Lower lobe of right lung (tissue), 2 donors: Measurements from ENCODE around the gene PLAC9. TPM values are rescaled to one million over a fixed set of nuclear protein-coding genes. Genes with fewer than 3 reads are reported as not detected.
"Not testable (repeated sequence)": the region's sequence is repeated elsewhere in the genome, so short reads cannot be mapped to it uniquely, and the experiment has no call there.

ENCODE experiments used
- ATAC-seq, 2 donors: fragments of 200-7000 bp; cut with Tn5 transposase; one replicate each; pipeline ENCODE4 v1.9.1; 2020 to 2022; ENCODE audit warnings: mild to moderate bottlenecking in 2 of 2, moderate library complexity in 2 of 2
- DNase-seq: peaks from one replicate; pipeline ENCODE4 v3.0.0-alpha.2; 2020
- H3K27ac ChIP-seq: fragments of 200-600 bp; one replicate; pipeline ENCODE4 v1.8.0; 2022
- H3K27me3 ChIP-seq: fragments of 200-600 bp; one replicate; pipeline ENCODE4 v1.8.0; 2022; ENCODE audit warnings: low read depth
- H3K36me3 ChIP-seq: fragments of 200-600 bp; one replicate; pipeline ENCODE4 v1.8.0; 2022; ENCODE audit warnings: mild to moderate bottlenecking
- H3K4me1 ChIP-seq: fragments of 200-600 bp; one replicate; pipeline ENCODE4 v1.8.0; 2022
- H3K4me3 ChIP-seq: fragments of 200-600 bp; one replicate; pipeline ENCODE4 v1.8.0; 2022; ENCODE audit warnings: mild to moderate bottlenecking
- H3K9me3 ChIP-seq: fragments of 200-600 bp; one replicate; pipeline ENCODE4 v1.8.0; 2022
- intact Hi-C: fragments of 100-400 bp; cut with DNase I; formaldehyde crosslinking; loops from one replicate; pipeline ENCODE4 v1.11.0; 2022
- total RNA-seq: library from RNA; stranded (reverse); fragmentation: NEBNext Ultra II Directional; extraction: Animal tissue kit (Norgen Biotek cat#: 25700); gene quantifications from one replicate; pipeline ENCODE4 v1.2.1, GENCODE V29; 2021
- TF ChIP-seq, protein P1 (sequence below): fragments of 200-600 bp; IDR thresholded peaks from one replicate; pipeline ENCODE4 v1.8.0; 2022; ENCODE audit warnings: antibody characterized with exemption, mild to moderate bottlenecking
- donor health status: DM: no; HTN: yes; CAD: no; lungs with severe emphysema.

Gene PLAC9
- total RNA-seq, 1 donor from 2014 or later = 38.0 TPM

DNA sequence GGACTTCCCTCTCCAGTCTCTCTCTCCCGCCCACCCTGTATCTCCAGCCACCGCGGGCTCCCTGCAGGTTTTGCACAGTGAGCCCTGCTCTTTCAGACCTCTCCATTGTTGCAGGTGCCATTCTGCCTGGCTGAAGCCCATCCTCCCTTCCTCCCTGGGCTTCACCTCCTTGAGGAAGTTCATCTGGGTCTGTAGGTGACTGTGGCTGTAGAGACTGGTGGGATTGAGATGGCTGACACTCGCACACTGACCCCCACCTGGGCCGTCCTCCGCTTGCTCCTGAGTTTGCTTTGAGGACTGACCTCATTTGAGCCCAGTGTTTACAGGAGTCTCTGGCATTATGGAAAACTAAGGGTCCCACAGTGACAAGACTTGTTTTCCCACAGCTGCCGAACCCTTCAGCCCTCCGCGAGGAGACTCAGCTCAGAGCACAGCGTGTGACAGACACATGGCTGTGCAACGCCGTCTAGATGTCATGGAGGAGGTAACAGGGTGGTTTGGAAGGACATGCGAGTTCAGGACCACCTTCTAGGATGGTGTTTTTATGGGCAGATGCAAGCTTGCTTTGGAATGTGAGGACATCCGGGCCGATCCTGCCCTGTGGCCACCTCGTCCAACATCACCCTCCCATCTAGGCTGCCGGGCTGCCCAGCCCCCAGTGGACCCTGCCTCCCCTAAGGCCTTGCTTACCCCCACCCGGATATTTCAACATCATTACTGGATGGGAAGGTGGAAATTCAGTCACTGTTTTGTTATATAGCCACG, 9.3 kb downstream of the PLAC9 start:
- intact Hi-C loops = loop anchor here (10.0 kb wide), 1 partner anchor 63 kb away; the partner anchor contains the start of gene ANXA11
- Histone ChIP-seq H3K4me3 (no peak overlapping the region), H3K9me3 (no peaks in the 10 kb centered on the region), H3K27me3 (peaks cover 5% of the 10 kb centered on the region), H3K27ac (no peak overlapping the region), H3K4me1 (peaks cover 18% of the 10 kb centered on the region), H3K36me3 (no peaks in the 10 kb centered on the region)
- TF ChIP-seq, protein P1, sequence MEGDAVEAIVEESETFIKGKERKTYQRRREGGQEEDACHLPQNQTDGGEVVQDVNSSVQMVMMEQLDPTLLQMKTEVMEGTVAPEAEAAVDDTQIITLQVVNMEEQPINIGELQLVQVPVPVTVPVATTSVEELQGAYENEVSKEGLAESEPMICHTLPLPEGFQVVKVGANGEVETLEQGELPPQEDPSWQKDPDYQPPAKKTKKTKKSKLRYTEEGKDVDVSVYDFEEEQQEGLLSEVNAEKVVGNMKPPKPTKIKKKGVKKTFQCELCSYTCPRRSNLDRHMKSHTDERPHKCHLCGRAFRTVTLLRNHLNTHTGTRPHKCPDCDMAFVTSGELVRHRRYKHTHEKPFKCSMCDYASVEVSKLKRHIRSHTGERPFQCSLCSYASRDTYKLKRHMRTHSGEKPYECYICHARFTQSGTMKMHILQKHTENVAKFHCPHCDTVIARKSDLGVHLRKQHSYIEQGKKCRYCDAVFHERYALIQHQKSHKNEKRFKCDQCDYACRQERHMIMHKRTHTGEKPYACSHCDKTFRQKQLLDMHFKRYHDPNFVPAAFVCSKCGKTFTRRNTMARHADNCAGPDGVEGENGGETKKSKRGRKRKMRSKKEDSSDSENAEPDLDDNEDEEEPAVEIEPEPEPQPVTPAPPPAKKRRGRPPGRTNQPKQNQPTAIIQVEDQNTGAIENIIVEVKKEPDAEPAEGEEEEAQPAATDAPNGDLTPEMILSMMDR = no peak
- DNase-seq = no peak
- ATAC-seq = no peak

DNA sequence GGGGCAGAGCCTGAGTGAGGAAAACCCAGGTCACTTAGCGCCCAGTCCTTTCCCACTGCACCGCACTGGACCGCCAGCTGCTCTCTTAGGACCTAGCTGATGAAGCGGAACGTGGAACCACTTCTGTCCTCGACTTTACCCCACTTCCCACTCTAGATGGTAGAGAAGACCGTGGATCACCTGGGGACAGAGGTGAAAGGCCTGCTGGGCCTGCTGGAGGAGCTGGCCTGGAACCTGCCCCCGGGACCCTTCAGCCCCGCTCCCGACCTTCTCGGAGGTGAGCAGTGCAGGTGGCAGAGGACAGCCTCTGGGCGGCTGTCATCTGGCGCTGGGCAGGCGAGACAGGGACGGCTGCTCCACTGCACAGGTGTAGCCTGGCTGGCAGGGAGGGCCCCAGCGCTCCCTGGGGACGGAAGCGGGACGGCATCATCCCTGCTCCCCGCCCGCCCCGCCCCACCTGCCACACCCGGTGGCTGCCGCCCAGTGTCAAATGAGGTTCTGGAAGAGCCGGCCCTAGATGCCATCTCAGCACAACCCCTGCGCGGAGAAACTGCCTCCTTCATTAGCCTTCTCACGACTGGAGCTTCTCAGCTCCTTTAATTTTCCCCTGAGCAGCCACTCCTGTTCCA, 11.7 kb downstream of the PLAC9 start:
- Histone ChIP-seq H3K36me3 (no peaks in the 10 kb centered on the region), H3K27me3 (no peaks in the 10 kb centered on the region), H3K4me3 (peak overlapping the region; percentile 17), H3K4me1 (peaks cover 18% of the 10 kb centered on the region), H3K9me3 (peaks cover 2% of the 10 kb centered on the region), H3K27ac (peak overlapping the region; percentile 1)
- intact Hi-C loops = loop anchor here (10.0 kb wide), 1 partner anchor 61 kb away; the partner anchor contains the start of gene ANXA11
- DNase-seq = no peak
- TF ChIP-seq, protein P1 = no peak
- peak; percentile 65 to 72 for ATAC-seq

DNA sequence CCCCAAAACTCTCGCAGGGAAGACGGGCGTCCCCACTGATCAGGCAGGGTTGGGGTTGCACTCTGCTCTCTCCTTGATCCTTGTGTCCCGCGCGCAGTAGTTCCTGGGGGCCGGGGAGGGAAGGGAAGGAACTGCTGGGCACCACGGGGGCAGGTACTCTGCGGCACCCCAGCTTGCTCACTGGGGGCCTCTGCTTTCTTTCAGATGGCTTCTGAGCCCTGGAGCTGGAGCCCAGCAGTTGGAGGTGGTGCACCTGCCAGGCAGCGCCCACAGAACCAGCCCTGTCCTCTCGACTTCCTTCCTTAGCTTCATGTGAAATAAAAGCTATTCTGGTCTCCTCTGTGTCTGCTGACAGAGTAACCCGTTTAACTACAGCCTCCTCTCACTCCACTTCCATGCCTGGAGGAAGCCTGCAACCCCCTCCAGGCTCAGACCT, 12.2 kb downstream of the PLAC9 start:
- TF ChIP-seq, protein P1 = no peak
- peaks cover 7% of the 10 kb centered on the region for H3K9me3 ChIP-seq
- peaks cover 18% of the 10 kb centered on the region for H3K4me1 ChIP-seq
- H3K27ac ChIP-seq = peak overlapping the region; percentile 1
- ATAC-seq (peak; percentile 15 to 40), DNase-seq (no peak)
- intact Hi-C loops = loop anchor here (10.0 kb wide), 1 partner anchor 60 kb away; the partner anchor contains the start of gene ANXA11
- no peaks in the 10 kb centered on the region for H3K36me3 ChIP-seq
- H3K27me3 ChIP-seq = no peaks in the 10 kb centered on the region
- H3K4me3 ChIP-seq = peak overlapping the region; percentile 17

DNA sequence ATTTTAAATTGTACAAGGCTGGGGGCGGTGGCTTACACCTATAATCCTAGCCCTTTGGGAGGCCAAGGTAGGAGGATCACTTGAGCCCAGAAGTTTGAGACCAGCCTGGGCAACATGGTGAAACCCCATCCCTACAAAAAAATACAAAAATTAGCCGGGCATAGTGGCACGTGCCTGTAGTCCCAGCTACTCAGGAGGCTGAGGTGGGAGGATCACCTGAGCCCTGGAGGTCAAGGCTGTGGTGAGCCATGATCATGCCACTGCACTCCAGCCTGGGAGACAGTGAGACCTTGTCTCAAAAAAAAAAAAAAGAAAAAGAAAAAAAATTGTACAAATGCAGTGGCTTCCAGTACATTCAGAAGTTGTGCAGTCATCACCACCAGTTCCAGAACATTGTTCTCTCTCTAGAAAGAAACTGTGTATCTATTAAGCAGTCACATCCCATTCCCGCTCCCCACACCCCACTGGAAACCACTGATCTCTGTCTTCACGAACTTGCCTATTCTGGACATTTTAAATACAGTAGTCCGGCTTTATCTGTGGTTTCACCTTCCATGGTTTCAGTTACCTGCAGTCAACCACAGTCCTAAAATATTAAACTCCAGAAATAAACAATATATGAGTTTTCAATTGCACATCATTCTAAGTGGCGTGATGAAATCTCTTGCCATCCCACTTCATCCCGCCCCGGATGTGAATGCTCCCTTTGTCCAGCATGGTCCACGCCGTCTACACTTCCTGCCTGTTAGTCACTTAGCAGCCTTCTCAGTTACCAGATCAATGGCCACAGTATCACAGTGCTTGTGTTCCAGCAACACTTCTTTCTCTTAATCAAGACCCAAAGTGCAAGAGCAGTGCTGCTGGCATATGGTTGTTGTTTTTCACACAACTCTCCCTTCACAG, 13.1 kb downstream of the PLAC9 start:
- not testable (repeated sequence) for ATAC-seq
- intact Hi-C loops = loop anchor here (10.0 kb wide), 1 partner anchor 59 kb away; the partner anchor contains the start of gene ANXA11

DNA sequence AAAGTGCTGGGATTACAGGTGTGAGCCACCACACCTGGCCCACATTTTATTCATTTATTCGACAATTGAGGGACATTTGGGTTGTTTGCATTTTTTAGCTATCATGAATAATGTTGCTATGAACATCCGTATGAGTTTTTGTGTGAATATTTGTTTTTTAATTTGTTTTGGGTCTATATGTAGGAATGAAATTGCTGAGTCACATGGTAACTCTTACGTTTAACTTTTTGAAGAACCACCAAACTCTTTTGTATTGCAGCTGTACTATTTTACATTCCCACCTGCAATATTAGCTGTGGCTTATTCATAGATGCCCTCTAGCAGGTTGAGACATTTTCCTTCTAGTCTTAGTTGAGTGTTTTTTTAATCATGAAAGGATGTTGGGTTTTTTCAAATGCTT, 14.4 kb downstream of the PLAC9 start:
- ATAC-seq = no peak
- no peaks in the 10 kb centered on the region for H3K27me3 ChIP-seq
- H3K4me1 ChIP-seq = peaks cover 18% of the 10 kb centered on the region
- peaks cover 21% of the 10 kb centered on the region for H3K36me3 ChIP-seq
- intact Hi-C loops = loop anchor here (10.0 kb wide), 1 partner anchor 58 kb away; the partner anchor contains the start of gene ANXA11
- no peak overlapping the region for H3K27ac ChIP-seq
- H3K9me3 ChIP-seq = peaks cover 8% of the 10 kb centered on the region
- DNase-seq = no peak
- TF ChIP-seq, protein P1 = no peak
- H3K4me3 ChIP-seq = no peak overlapping the region

More for the DNA sequence above, 13.1 kb downstream of the PLAC9 start:
- H3K9me3 ChIP-seq, H3K4me3 ChIP-seq, H3K36me3 ChIP-seq, DNase-seq, H3K27me3 ChIP-seq: not testable (repeated sequence)
- Histone ChIP-seq H3K27ac (peak overlapping the region; percentile 9), H3K4me1 (peaks cover 18% of the 10 kb centered on the region)
